Neuron (in vitro differentiated cells): ENCODE data around the gene PLCB4.

Source experiments
- H2AFZ ChIP-seq: one replicate; pipeline ENCODE4 v1.6.1; 2013; ENCODE audit warnings: low read depth, mild to moderate bottlenecking, inconsistent platforms, low read length, moderate library complexity
- H3K27me3 ChIP-seq: one replicate; pipeline ENCODE4 v1.6.1; 2013; ENCODE audit warnings: low read length; ENCODE audit not compliant: insufficient read depth
- H3K36me3 ChIP-seq: one replicate; pipeline ENCODE4 v1.6.1; 2013; ENCODE audit warnings: low read length; ENCODE audit not compliant: insufficient read depth
- H3K4me1 ChIP-seq: one replicate; pipeline ENCODE4 v1.6.1; 2013; ENCODE audit warnings: low read length; ENCODE audit not compliant: insufficient read depth
- H3K4me3 ChIP-seq: 2 replicates; pipeline ENCODE4 v1.5.1; 2013; ENCODE audit warnings: mild to moderate bottlenecking, low read length, moderate library complexity
- H3K9me3 ChIP-seq: one replicate; pipeline ENCODE4 v1.6.1; 2013; ENCODE audit warnings: low read length

PLCB4 gene

DNA sequence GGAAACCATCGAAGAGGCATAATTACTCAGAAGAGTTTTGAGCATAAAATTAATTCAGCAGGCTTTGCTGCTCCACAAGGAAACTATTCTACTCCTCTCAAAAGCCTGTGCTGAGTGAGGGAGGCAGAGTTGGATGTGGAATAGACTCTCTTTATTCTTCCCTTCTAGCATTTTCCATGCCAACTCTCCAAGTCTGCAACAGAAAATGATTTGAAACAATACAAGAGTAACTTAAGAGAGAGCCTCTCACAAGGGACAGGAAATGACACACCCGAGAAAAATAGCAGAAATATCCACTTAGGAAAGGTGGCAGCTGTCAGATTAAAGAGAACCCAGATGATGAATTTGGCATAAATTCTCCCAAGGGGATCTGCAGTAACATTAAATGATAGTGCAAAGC, 419.2 kb downstream of the PLCB4 start:
- no peak overlapping the region for H3K4me3 ChIP-seq
- no peaks in the 10 kb centered on the region for H3K36me3 ChIP-seq
- H3K9me3 ChIP-seq = no peaks in the 10 kb centered on the region
- peaks cover 7% of the 10 kb centered on the region for H3K4me1 ChIP-seq
- no peak overlapping the region for H2AFZ ChIP-seq
- H3K27me3 ChIP-seq = no peaks in the 10 kb centered on the region

DNA sequence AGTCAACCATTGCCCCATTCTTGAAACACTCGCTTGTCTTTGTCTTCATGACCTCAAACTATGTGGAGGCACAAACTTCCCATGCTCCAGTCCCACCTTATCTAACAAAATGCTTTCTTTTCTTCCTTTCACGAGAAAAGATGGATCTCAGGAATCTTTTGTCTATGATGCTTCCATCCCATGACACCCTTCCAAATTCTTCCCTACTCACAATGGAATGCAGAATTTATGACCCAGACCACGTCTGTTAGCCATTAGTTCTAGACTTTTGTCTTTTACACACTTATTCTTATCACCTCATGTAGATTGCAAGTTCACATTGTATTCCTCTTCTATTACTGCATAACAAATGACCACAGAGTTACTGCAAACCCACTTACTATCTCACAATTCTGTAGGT, 421.3 kb downstream of the PLCB4 start:
- no peaks in the 10 kb centered on the region for H3K9me3 ChIP-seq
- no peak overlapping the region for H2AFZ ChIP-seq
- no peaks in the 10 kb centered on the region for H3K27me3 ChIP-seq
- H3K4me3 ChIP-seq = no peak overlapping the region
- no peaks in the 10 kb centered on the region for H3K36me3 ChIP-seq
- peaks cover 7% of the 10 kb centered on the region for H3K4me1 ChIP-seq

DNA sequence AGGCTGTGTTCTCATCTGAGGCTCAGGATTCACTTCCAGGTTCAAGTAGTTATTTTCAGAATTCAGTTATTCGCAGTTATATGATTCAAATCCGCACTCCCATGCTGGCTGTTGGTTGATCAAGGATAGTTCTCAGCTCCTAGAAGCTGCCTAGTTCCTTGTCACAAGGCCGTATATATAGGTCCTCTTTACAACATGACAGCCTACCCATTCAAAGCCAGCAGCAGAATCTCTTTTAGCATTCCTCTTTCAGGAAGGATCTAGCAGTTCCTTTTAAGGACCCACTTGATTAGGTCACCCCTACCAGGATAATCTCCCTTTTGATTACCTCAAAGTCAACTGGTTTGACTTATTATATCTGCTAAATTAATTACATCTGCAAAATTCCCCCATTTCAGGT, 421.7 kb downstream of the PLCB4 start:
- Histone ChIP-seq H3K4me3 (no peak overlapping the region), H3K9me3 (no peaks in the 10 kb centered on the region), H3K27me3 (no peaks in the 10 kb centered on the region), H2AFZ (no peak overlapping the region), H3K4me1 (peaks cover 7% of the 10 kb centered on the region), H3K36me3 (no peaks in the 10 kb centered on the region)

DNA sequence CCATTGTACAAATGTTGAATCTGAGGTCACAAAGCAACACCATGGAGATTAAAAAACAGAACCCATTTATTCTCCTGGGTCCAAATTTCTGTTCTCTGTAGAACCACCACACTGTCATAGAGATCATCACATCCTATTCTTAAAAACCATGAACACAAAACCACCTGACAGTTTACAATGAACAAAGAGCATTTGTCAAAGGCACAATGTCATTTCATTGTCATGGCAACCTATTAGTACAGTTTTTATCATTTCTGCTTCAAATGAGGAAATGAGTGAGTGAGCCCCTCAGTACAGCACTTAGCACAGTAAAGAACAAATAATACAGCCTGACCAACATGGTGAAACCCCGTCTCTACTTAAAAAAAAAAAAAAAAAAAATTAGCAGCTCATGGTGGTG, 422.4 kb downstream of the PLCB4 start:
- Histone ChIP-seq H3K36me3 (no peaks in the 10 kb centered on the region), H3K27me3 (no peaks in the 10 kb centered on the region), H3K4me1 (peaks cover 7% of the 10 kb centered on the region), H2AFZ (no peak overlapping the region), H3K4me3 (no peak overlapping the region), H3K9me3 (no peaks in the 10 kb centered on the region)

DNA sequence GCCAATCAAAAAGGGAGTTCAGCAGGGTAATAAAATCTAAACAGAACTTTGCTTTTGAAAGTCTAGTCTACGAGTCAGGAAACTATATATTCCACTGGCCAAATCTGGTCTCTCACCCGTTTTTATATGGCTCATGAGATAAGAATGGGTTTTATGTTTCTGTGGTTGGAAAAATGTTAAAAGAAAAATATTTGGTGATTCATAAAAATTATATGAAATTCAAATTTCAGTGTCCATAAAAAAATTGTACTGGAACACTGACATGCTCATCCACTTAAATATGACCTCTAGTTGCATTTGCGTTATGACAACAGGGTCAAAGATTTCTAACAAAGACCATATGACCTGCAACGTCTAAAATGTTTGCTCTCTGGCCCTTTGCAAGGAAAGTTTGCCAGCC, 423.2 kb downstream of the PLCB4 start:
- H3K27me3 ChIP-seq = no peaks in the 10 kb centered on the region
- H3K9me3 ChIP-seq = no peaks in the 10 kb centered on the region
- H2AFZ ChIP-seq = no peak overlapping the region
- H3K36me3 ChIP-seq = no peaks in the 10 kb centered on the region
- H3K4me1 ChIP-seq = peaks cover 7% of the 10 kb centered on the region
- no peak overlapping the region for H3K4me3 ChIP-seq

DNA sequence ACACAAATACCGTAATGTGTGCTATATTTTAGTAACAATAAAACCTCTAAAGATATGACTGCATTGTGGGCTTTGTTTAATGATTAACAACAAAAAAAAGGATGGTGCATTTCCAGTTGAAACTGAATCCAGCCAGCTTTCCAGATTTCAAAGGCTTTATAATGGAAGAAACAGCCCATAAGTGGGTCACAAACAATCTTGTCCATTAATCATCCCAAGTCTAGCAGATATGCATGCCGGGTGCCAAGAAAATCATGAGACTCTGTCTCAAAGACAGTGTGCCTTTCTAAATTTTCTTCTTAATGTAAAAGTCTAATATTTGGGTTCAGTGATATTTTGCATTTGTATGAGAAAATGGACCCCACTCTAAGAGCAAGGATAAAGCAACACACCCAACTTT, 424.9 kb downstream of the PLCB4 start:
- Histone ChIP-seq H3K4me3 (no peak overlapping the region), H3K9me3 (no peaks in the 10 kb centered on the region), H2AFZ (no peak overlapping the region), H3K4me1 (peaks cover 7% of the 10 kb centered on the region), H3K36me3 (no peaks in the 10 kb centered on the region), H3K27me3 (no peaks in the 10 kb centered on the region)

DNA sequence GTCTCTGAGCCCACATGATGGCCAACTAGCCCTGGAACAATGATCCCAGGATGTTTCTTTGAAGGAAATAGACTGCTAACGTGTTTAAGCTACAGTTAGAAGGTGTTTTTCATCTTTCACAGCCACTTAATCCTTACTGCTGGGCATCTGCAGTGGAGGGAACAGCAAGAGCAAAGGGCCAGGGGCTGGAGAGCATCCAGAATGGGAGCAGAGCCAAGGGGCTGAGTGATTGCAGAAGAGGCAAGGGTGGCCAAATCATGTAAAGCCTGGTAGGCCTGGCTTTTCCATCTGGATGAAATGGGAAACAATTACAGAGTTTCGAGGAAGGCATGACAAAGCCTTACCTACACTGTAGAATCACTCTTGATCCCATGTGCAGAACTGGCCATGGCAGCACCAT, 426.8 kb downstream of the PLCB4 start:
- H3K27me3 ChIP-seq = peaks cover 3% of the 10 kb centered on the region
- no peaks in the 10 kb centered on the region for H3K36me3 ChIP-seq
- no peaks in the 10 kb centered on the region for H3K9me3 ChIP-seq
- H2AFZ ChIP-seq = no peak overlapping the region
- H3K4me1 ChIP-seq = peaks cover 2% of the 10 kb centered on the region
- H3K4me3 ChIP-seq = no peak overlapping the region

DNA sequence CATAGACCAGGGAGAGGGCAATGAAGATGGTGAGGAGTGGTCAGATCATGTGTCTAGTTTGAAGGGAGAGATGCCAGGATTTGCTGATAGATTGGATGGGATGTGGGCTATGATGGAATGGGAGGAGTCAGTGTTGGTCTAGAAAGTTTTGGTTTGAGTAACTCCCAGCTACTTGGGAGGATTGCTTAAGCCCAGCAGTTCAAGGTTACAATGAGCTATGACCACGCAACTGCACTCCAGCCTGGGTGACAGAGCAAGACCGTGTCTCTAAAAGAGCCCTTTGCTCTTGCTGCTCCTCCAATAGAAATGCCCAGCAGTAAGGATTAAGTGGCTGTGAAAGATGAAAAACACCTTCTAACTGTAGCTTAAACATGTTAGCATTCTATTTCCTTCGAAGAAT, 427.3 kb downstream of the PLCB4 start:
- Histone ChIP-seq H3K27me3 (peaks cover 6% of the 10 kb centered on the region), H3K9me3 (no peaks in the 10 kb centered on the region), H3K4me1 (no peaks in the 10 kb centered on the region), H3K36me3 (no peaks in the 10 kb centered on the region), H2AFZ (no peak overlapping the region), H3K4me3 (no peak overlapping the region)

DNA sequence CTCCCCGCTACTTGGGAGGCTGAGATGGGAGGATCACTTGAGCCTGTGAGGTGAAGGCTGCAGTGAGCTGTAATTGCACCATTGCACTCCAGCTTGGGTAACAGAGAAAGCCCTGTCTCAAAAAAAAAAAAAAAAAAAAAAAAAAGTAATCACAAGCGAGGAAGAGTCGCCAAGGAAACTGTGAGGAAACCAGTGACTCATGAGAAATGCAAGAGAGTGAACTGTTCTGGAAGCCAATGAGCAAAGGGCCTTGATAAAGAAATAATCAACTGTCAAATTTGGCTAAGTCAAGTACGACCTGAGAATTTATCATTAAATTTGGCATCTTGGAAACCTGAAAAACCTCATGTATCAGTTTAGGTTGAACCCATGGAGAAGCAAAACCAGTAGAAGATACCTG, 429.4 kb downstream of the PLCB4 start:
- Histone ChIP-seq H3K36me3 (no peaks in the 10 kb centered on the region), H3K27me3 (peaks cover 16% of the 10 kb centered on the region), H3K4me3 (no peak overlapping the region), H2AFZ (no peak overlapping the region), H3K9me3 (no peaks in the 10 kb centered on the region), H3K4me1 (no peaks in the 10 kb centered on the region)

DNA sequence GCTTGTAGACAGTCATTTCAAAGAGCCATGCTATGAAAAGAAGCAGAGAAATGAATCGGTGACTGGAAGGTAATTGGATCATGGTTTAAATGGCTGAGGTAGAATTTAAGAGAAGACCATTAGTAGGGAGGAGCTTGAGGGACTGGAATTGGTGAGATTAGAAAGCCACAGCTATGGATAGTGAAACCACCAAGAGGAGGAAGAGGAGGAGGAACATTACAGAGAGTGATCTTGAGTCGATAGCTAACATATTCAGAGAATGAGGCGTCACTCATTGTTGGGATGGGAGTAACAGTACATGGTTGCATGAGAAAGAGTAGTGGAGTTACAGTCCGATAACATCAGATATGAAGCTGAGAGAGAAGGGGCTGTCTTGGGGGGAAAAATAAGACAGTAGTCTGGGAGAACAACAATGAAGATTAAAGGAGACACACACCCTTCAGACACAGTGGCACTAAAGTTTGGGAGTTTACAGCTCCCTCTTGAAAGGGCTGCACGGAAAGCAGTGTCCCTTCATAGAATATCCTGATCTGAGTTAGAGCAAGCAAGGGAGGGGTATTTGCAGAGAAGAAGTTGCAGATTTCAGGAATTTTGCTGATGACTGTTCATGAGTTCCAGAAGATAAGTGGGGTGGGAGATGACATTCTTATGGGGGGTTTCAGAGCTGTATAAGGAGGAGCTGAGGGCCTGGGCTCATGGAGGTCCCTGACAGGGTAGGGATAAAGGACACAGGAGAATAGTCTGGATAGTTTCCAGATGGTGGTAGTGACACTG, 430.4 kb downstream of the PLCB4 start:
- H3K4me1 ChIP-seq = no peaks in the 10 kb centered on the region
- no peak overlapping the region for H3K4me3 ChIP-seq
- H3K9me3 ChIP-seq = no peaks in the 10 kb centered on the region
- H3K36me3 ChIP-seq = no peaks in the 10 kb centered on the region
- no peak overlapping the region for H2AFZ ChIP-seq
- H3K27me3 ChIP-seq = peaks cover 19% of the 10 kb centered on the region

DNA sequence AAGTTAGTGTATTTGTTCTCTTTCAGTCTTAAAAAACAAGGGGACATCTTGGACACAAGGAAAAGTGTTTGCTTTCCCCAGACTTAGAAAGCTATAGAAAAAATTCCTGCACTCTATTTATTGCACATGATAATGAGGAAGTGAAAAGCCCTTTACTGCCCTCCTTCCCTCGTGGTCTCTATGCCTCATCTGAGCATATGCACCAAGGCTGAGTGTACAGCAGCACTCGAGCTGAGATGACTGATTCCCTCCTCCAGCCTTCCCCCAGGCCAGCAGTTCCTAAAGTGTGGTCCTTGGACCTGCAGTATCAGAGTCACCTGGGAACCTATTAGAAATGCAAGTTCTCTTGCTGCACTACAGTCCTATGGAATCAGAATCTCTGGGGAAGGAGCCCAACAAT, 431.2 kb downstream of the PLCB4 start:
- no peak overlapping the region for H2AFZ ChIP-seq
- peaks cover 20% of the 10 kb centered on the region for H3K27me3 ChIP-seq
- no peak overlapping the region for H3K4me3 ChIP-seq
- no peaks in the 10 kb centered on the region for H3K36me3 ChIP-seq
- no peaks in the 10 kb centered on the region for H3K9me3 ChIP-seq
- H3K4me1 ChIP-seq = no peaks in the 10 kb centered on the region

DNA sequence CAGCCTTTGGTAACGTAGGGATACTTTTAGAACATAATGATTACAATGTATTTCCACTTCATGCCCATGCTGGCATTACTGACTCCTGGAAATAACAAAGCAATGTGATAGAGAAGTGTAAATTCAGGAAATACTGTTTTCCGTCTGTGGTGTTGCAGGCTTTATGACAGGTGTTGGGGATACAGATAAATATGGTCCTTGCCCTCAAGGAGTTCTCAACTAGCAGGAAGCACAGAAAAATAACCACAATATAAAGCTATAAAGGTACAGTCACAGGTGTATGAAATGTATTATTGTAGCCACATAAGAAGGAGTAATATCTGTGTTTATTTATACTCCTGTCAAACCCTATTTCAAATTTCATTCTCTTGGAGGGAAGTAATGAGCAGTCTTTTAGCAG, 432.6 kb downstream of the PLCB4 start:
- peaks cover 31% of the 10 kb centered on the region for H3K27me3 ChIP-seq
- no peaks in the 10 kb centered on the region for H3K9me3 ChIP-seq
- H3K36me3 ChIP-seq = no peaks in the 10 kb centered on the region
- no peak overlapping the region for H2AFZ ChIP-seq
- H3K4me1 ChIP-seq = no peaks in the 10 kb centered on the region
- no peak overlapping the region for H3K4me3 ChIP-seq

DNA sequence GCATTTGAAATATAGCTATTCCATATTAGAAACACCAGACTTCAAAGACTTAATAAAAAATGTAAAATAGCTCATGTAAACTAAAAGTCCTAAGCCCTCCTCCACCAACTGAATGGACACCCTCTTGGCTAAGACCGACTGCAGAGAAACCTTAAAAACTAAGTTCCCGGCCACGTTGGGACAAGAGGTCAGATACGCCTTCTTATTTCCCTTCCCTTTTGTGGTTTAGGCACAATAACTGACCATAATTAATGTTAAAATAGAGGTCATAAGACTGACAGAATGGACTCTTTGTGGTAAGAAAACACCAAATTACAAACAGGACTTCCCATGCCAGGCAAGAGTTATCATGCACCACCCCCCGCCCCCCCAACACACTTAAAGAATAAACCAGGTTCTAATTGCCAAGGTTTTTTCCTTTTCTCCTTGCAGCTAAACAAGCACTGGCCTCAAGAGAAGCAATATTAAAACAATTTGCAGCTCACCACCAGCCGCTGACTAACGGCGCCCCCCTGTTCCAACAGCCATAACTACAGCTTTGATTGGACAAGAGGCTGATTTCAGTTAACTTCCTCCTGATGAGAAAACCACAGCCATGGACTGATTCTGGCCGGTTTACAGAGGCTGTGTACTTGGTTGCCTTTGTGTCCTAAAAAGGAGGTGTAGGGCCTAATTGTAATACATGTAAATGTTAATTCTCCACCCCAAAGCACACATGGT, 434.8 kb downstream of the PLCB4 start:
- no peak overlapping the region for H3K4me3 ChIP-seq
- H3K9me3 ChIP-seq = no peaks in the 10 kb centered on the region
- peaks cover 53% of the 10 kb centered on the region for H3K27me3 ChIP-seq
- no peaks in the 10 kb centered on the region for H3K4me1 ChIP-seq
- H3K36me3 ChIP-seq = no peaks in the 10 kb centered on the region
- no peak overlapping the region for H2AFZ ChIP-seq
